GM12878 (cell line): ENCODE data around the gene BOD1L2. TPM values are rescaled to one million over a fixed set of nuclear protein-coding genes. Genes with fewer than 3 reads are reported as not detected.

ENCODE experiments used
- ATAC-seq: fragments of 200-7000 bp; cut with Tn5 transposase; 3 replicates; pipeline ENCODE4 v1.9.1; 2020; ENCODE audit warnings: mild to moderate bottlenecking, moderate library complexity
- BruUV-seq: library from RNA; stranded (reverse); fragments of 400-500 nt; replicated peaks from 2 replicates; lab custom pipeline; 2021; lab: Mats Ljungman, UMichigan
- CTCF ChIA-PET: fragments of 300-600 bp; sonication (Branson Sonifier 250); formaldehyde crosslinking; extraction: SDS; loops from one replicate; lab custom pipeline; 2021; ENCODE audit warnings: inconsistent platforms; lab: Yijun Ruan, JAX
- POLR2A ChIA-PET: fragments of 350-600 bp; formaldehyde crosslinking; extraction: SDS; loops from one replicate; lab custom pipeline; 2021; ENCODE audit warnings: inconsistent platforms; lab: Charles Lee
- RAD21 ChIA-PET: fragments of 300-600 bp; sonication (Branson Sonifier 250); formaldehyde crosslinking; loops from one replicate; lab custom pipeline; 2023; ENCODE audit warnings: antibody characterized with exemption; ENCODE audit not compliant: unreplicated experiment; lab: Charles Lee
- SMC1A ChIA-PET: fragments of 300-600 bp; sonication (Branson Sonifier 250); formaldehyde crosslinking; loops from one replicate; lab custom pipeline; 2023; ENCODE audit not compliant: unreplicated experiment, uncharacterized antibody; lab: Charles Lee
- DNase-seq: peaks from one replicate; pipeline ENCODE4 v3.0.0-alpha.2; 2011; ENCODE audit warnings: low read depth, low spot score
- FAIRE-seq: peaks from 3 replicates; lab custom pipeline; 2011; peaks lifted over from hg19 to GRCh38; lab: Jason Lieb, UNC
- H2AFZ ChIP-seq: 2 replicates; pipeline ENCODE4 v1.6.0; 2011; ENCODE audit warnings: low read depth, low read length, control low read depth; ENCODE audit not compliant: control insufficient read depth
- H3K27ac ChIP-seq: 2 replicates; pipeline ENCODE4 v1.5.1; 2011; ENCODE audit warnings: control low read depth; ENCODE audit not compliant: control insufficient read depth, insufficient read depth
- H3K27me3 ChIP-seq, 2 experiments: replicated peaks in 1 of 2; 2 replicates each; pipeline versions ENCODE4 v1.6.0 to v1.6.1; 2011; ENCODE audit warnings: low read length in 1 of 2; ENCODE audit not compliant: control insufficient read depth in 2 of 2, insufficient read depth in 2 of 2
- H3K36me3 ChIP-seq, 2 experiments: 2 replicates each; pipeline ENCODE4 v1.5.1; 2011; ENCODE audit warnings: low read length in 1 of 2; ENCODE audit not compliant: control insufficient read depth in 2 of 2, insufficient read depth in 2 of 2
- H3K4me1 ChIP-seq: 2 replicates; pipeline ENCODE4 v1.6.1; 2011; ENCODE audit warnings: mild to moderate bottlenecking, low read length, moderate library complexity, mixed read lengths; ENCODE audit not compliant: control insufficient read depth, insufficient read depth
- H3K4me2 ChIP-seq: 2 replicates; pipeline ENCODE4 v1.6.0; 2011; ENCODE audit warnings: control low read depth; ENCODE audit not compliant: control insufficient read depth, insufficient read depth
- H3K4me3 ChIP-seq: fragments of 200-600 bp; sonication (generic); 2 replicates; pipeline ENCODE4 v1.5.1; 2016
- H3K79me2 ChIP-seq: 2 replicates; pipeline ENCODE4 v1.6.0; 2011; ENCODE audit warnings: low read length; ENCODE audit not compliant: control insufficient read depth, insufficient read depth
- H3K9ac ChIP-seq: 2 replicates; pipeline ENCODE4 v1.8.0; 2011; ENCODE audit warnings: low read length, control low read depth, mixed read lengths; ENCODE audit not compliant: control insufficient read depth, insufficient read depth
- H3K9me3 ChIP-seq: replicated peaks from 3 replicates; pipeline ENCODE4 v1.5.1; 2011; ENCODE audit warnings: mild to moderate bottlenecking, low read length; ENCODE audit not compliant: control insufficient read depth, insufficient read depth
- H4K20me1 ChIP-seq: 2 replicates; pipeline ENCODE4 v1.6.0; 2011; ENCODE audit not compliant: control insufficient read depth, insufficient read depth
- CHD2 ChIP-seq: IDR thresholded peaks from 2 replicates; pipeline ENCODE4 v1.6.1; 2011; ENCODE audit warnings: low read depth, low read length, improper control_type of control experiment, borderline replicate concordance
- CREM ChIP-seq: IDR thresholded peaks from 2 replicates; pipeline ENCODE4 v1.6.1; 2014; ENCODE audit warnings: antibody characterized with exemption, low read depth
- FOXK2 ChIP-seq: fragments of 450-650 bp; IDR thresholded peaks from 2 replicates; pipeline ENCODE4 v1.6.1; 2017; ENCODE audit warnings: mild to moderate bottlenecking, moderate library complexity
- HCFC1 ChIP-seq: fragments of 150-350 bp; IDR thresholded peaks from 2 replicates; pipeline ENCODE4 v1.6.1; 2014; ENCODE audit warnings: low read length
- HDAC2 ChIP-seq: fragments of 200-600 bp; sonication (generic); IDR thresholded peaks from 2 replicates; pipeline ENCODE4 v1.6.1; 2017
- MEF2A ChIP-seq: IDR thresholded peaks from 2 replicates; pipeline ENCODE4 v1.6.1; 2011; ENCODE audit warnings: low read depth, mild to moderate bottlenecking, low read length, moderate library complexity; ENCODE audit not compliant: insufficient read depth
- MYC ChIP-seq: IDR thresholded peaks from 2 replicates; pipeline ENCODE4 v1.6.1; 2011; ENCODE audit warnings: mild to moderate bottlenecking, low read length, moderate library complexity, inconsistent platforms; ENCODE audit not compliant: insufficient read depth, insufficient replicate concordance, insufficient read length, severe bottlenecking
- NBN ChIP-seq: fragments of 450-650 bp; IDR thresholded peaks from 2 replicates; pipeline ENCODE4 v1.6.1; 2016
- RCOR1 ChIP-seq: conservative IDR thresholded peaks from 2 replicates; pipeline ENCODE4 v1.6.1; 2012; ENCODE audit warnings: low read depth, low read length, improper control_type of control experiment
- SPI1 ChIP-seq: IDR thresholded peaks from 2 replicates; pipeline ENCODE4 v1.6.1; 2011; ENCODE audit warnings: low read depth, mild to moderate bottlenecking, low read length, moderate library complexity, borderline replicate concordance; ENCODE audit not compliant: insufficient read depth
- SUZ12 ChIP-seq: fragments of 200-600 bp; sonication (generic); IDR thresholded peaks from one replicate; pipeline ENCODE4 v1.6.1; 2018; ENCODE audit warnings: antibody characterized with exemption, mild to moderate bottlenecking; ENCODE audit not compliant: unreplicated experiment
- ZNF217 ChIP-seq: fragments of 450-650 bp; IDR thresholded peaks from 2 replicates; pipeline ENCODE4 v1.6.1; 2017; ENCODE audit warnings: antibody characterized with exemption, mild to moderate bottlenecking
- ZNF384 ChIP-seq: IDR thresholded peaks from 2 replicates; pipeline ENCODE4 v1.6.1; 2012; ENCODE audit warnings: low read depth, mild to moderate bottlenecking, low read length, improper control_type of control experiment, borderline replicate concordance
- ZNF592 ChIP-seq: fragments of 450-650 bp; IDR thresholded peaks from 2 replicates; pipeline ENCODE4 v1.6.1; 2017; ENCODE audit warnings: mild to moderate bottlenecking, moderate library complexity
- WGBS: methylation state at CpG from one replicate; pipeline ENCODE4 v1.1.6; 2016; ENCODE audit warnings: low lambda C conversion rate; ENCODE audit not compliant: insufficient replicate concordance, insufficient coverage; ENCODE audit errors: missing lambda C conversion rate; 5-methylcytosine and 5-hydroxymethylcytosine counted together
- in situ Hi-C: fragments of 300-500 bp; cut with MboI; formaldehyde crosslinking; loops from 9 replicates; pipeline ENCODE4 v1.14.3; 2018; ENCODE audit warnings: mixed read lengths
- intact Hi-C: fragments of 100-400 bp; cut with micrococcal nuclease; formaldehyde crosslinking; loops from one replicate; pipeline ENCODE4 v1.14.2; 2022; ENCODE audit not compliant: unreplicated experiment
- polyA plus RNA-seq, 11 experiments: library from polyadenylated mRNA; depleted of rRNA in 4 of 11; unstranded in 6 of 11; stranded (reverse) in 5 of 11; fragments of >200 nt; fragmentation: Nextera tagmentation in 4 of 11; fragmentation: Illumina TruSeq in 1 of 11; extraction: Ambion mirVana in 4 of 11; extraction: Trizol in 1 of 11; gene quantifications; 1 replicate in 1 of 11; 2 replicates in 10 of 11; pipeline versions ENCODE4 v1.2.1 to v1.2.3, GENCODE V29; 2011 to 2016; ENCODE audit warnings: inconsistent platforms in 2 of 11, missing spikeins in 2 of 11, low read depth in 1 of 11
- total RNA-seq, 4 experiments: library from RNA; depleted of rRNA in 3 of 4; stranded (reverse); fragments of >200 nt in 3 of 4; fragmentation: Illumina TruSeq in 1 of 4; extraction: Trizol in 1 of 4; gene quantifications; 2 replicates each; pipeline versions ENCODE4 v1.2.1 to v1.2.3, GENCODE V29; 2013 to 2021

Gene BOD1L2
- total and polyA plus RNA-seq, 10 of the 15 experiments (the other 5 are each of a cell fraction or from before 2014, with no cell fraction given) = not detected

- TF ChIP-seq ZNF592 (no peak), CREM (no peak), ZNF217 (no peak), NBN (no peak), ZNF384 (no peak)
Measured at GRCh38 chr18:57149051-57149450, 2.2 kb downstream of the BOD1L2 start (continued).

GRCh38 chr18:57149531-57149930 lies 2.6 kb downstream of the BOD1L2 start:
- no TSS peak for BruUV-seq
- RAD21 ChIA-PET = no interaction called here

More at GRCh38 chr18:57149531-57149930, 2.6 kb downstream of the BOD1L2 start:
- Histone ChIP-seq H3K4me1 (peaks cover 5% of the 10 kb centered on the region; the same call in 1 of the 2 replicates), H3K9ac (no peak overlapping the region), H2AFZ (no peak overlapping the region), H3K27me3 (no peaks in the 10 kb centered on the region; a peak in 2 of 4 replicates), H4K20me1 (no peaks in the 10 kb centered on the region), H3K9me3 (no peaks in the 10 kb centered on the region), H3K36me3 (no peaks in the 10 kb centered on the region), H3K4me2 (peak overlapping the region; percentile 55; the same call in 1 of the 2 replicates), H3K27ac (no peak overlapping the region), H3K79me2 (no peaks in the 10 kb centered on the region), H3K4me3 (no peak overlapping the region)
- DNase-seq (no peak), ATAC-seq (peak; percentile 13; the same call in 2 of the 3 replicates), FAIRE-seq (no peak)
- TF ChIP-seq RCOR1 (no peak), HDAC2 (no peak), SPI1 (no peak), HCFC1 (no peak), MEF2A (no peak), MYC (no peak), FOXK2 (no peak), CHD2 (no peak), SUZ12 (no peak), ZNF217 (no peak)
- ChIA-PET SMC1A (interaction anchor here (0.9 to 2.3 kb wide), 3 partner anchors 15 to 280 kb away, joined by 3 to 8 read pairs (median 6); no protein-coding TSS in a partner anchor), CTCF (interaction anchor here (1.0 to 2.0 kb wide), 4 partner anchors 10 to 279 kb away, joined by 3 to 5 read pairs (median 3); no protein-coding TSS in a partner anchor), POLR2A (interaction anchor here (0.9 kb wide), 1 partner anchor 9 kb away, joined by 3 read pairs; no protein-coding TSS in a partner anchor)
- WGBS = 60% methylated on average over 4 of the region's 4 CpGs
- in situ Hi-C loops = no loop called here
- intact Hi-C loops = no loop called here
